Neural crest cell (in vitro differentiated cells): ENCODE measurements around the gene PIK3R5. TPM values are rescaled to one million over a fixed set of nuclear protein-coding genes. Genes with fewer than 3 reads are reported as not detected.

Experiments used
- DNase-seq: peaks from one replicate; pipeline ENCODE4 v3.0.0; 2021; ENCODE audit warnings: low read depth, mixed read lengths, low spot score
- H3K27ac Mint-ChIP-seq: one replicate; pipeline ENCODE4 v1.8.0; 2021; ENCODE audit warnings: mild to moderate bottlenecking, mixed read lengths; ENCODE audit not compliant: unreplicated experiment
- H3K27me3 Mint-ChIP-seq: 2 replicates; pipeline ENCODE4 v1.8.0; 2021; ENCODE audit warnings: low read depth, mild to moderate bottlenecking, mixed read lengths
- H3K36me3 Mint-ChIP-seq: 2 replicates; pipeline ENCODE4 v1.8.0; 2021; ENCODE audit warnings: low read depth, mild to moderate bottlenecking, mixed read lengths
- H3K4me1 Mint-ChIP-seq: 2 replicates; pipeline ENCODE4 v1.8.0; 2021; ENCODE audit warnings: mixed read lengths
- H3K4me3 Mint-ChIP-seq: one replicate; pipeline ENCODE4 v1.8.0; 2021; ENCODE audit warnings: mild to moderate bottlenecking, mixed read lengths
- H3K9me3 Mint-ChIP-seq: 2 replicates; pipeline ENCODE4 v1.8.0; 2021; ENCODE audit warnings: mixed read lengths
- CTCF ChIP-seq: fragments of 200-600 bp; sonication (generic); conservative IDR thresholded peaks from 2 replicates; pipeline ENCODE4 v1.5.0; 2021; ENCODE audit warnings: antibody characterized with exemption, mild to moderate bottlenecking
- total RNA-seq: library from RNA; stranded (reverse); gene quantifications from 2 replicates; pipeline ENCODE4 v1.2.1, GENCODE V29; 2021

The PIK3R5 gene
- total RNA-seq, 1 donor from 2014 or later, result 1.4 TPM

GRCh38 chr17:8909586-8910270, 55.8 kb downstream of the PIK3R5 start:
- DNase-seq, result no peak
- no peaks in the 10 kb centered on the region for H3K9me3 Mint-ChIP-seq
- TF ChIP-seq CTCF, result no peak
- H3K4me1 Mint-ChIP-seq, result no peaks in the 10 kb centered on the region
- peaks cover 21% of the 10 kb centered on the region for H3K27me3 Mint-ChIP-seq
- no peak overlapping the region for H3K4me3 Mint-ChIP-seq
- no peaks in the 10 kb centered on the region for H3K36me3 Mint-ChIP-seq
- H3K27ac Mint-ChIP-seq, result no peak overlapping the region

GRCh38 chr17:8905331-8905730, 60.2 kb downstream of the PIK3R5 start:
- Mint-ChIP-seq H3K9me3 (no peaks in the 10 kb centered on the region), H3K4me3 (no peak overlapping the region), H3K27me3 (peaks cover 22% of the 10 kb centered on the region), H3K27ac (no peak overlapping the region), H3K4me1 (no peaks in the 10 kb centered on the region), H3K36me3 (no peaks in the 10 kb centered on the region)
- TF ChIP-seq CTCF, result no peak
- no peak for DNase-seq

- no peak overlapping the region for H3K4me3 Mint-ChIP-seq
- H3K9me3 Mint-ChIP-seq, result no peaks in the 10 kb centered on the region
- no peak overlapping the region for H3K27ac Mint-ChIP-seq
- peaks cover 22% of the 10 kb centered on the region for H3K27me3 Mint-ChIP-seq
- DNase-seq, result no peak
- peaks cover 3% of the 10 kb centered on the region for H3K4me1 Mint-ChIP-seq
- no peaks in the 10 kb centered on the region for H3K36me3 Mint-ChIP-seq
- TF ChIP-seq CTCF, result no peak
Observed at GRCh38 chr17:8904686-8905085, 60.8 kb downstream of the PIK3R5 start.

GRCh38 chr17:8904201-8904600, 61.3 kb downstream of the PIK3R5 start:
- Mint-ChIP-seq H3K9me3 (no peaks in the 10 kb centered on the region), H3K4me1 (peaks cover 3% of the 10 kb centered on the region), H3K27me3 (peaks cover 22% of the 10 kb centered on the region), H3K27ac (no peak overlapping the region), H3K4me3 (no peak overlapping the region), H3K36me3 (no peaks in the 10 kb centered on the region)
- TF ChIP-seq CTCF, result no peak
- no peak for DNase-seq

GRCh38 chr17:8900626-8901585, 64.6 kb downstream of the PIK3R5 start:
- no peak for DNase-seq
- no peaks in the 10 kb centered on the region for H3K36me3 Mint-ChIP-seq
- H3K27ac Mint-ChIP-seq, result no peak overlapping the region
- no peak overlapping the region for H3K4me3 Mint-ChIP-seq
- no peaks in the 10 kb centered on the region for H3K9me3 Mint-ChIP-seq
- H3K27me3 Mint-ChIP-seq, result peaks cover 15% of the 10 kb centered on the region
- H3K4me1 Mint-ChIP-seq, result peaks cover 3% of the 10 kb centered on the region
- TF ChIP-seq CTCF, result no peak
